Measurements from ENCODE around the gene ASB6.

The ASB6 gene

GRCh38 chr9:129609486-129610212 is 32.3 kb downstream of the ASB6 start:
- H3K4me1 ChIP-seq = peaks cover 20% of the 10 kb centered on the region
- no peaks in the 10 kb centered on the region for H3K27me3 ChIP-seq
- no peak overlapping the region for H3K4me3 ChIP-seq (ENCODE audit: low read depth, low read length)
- DNase-seq = no peak
- no peaks in the 10 kb centered on the region for H3K9me3 ChIP-seq
- TF ChIP-seq, protein P1, sequence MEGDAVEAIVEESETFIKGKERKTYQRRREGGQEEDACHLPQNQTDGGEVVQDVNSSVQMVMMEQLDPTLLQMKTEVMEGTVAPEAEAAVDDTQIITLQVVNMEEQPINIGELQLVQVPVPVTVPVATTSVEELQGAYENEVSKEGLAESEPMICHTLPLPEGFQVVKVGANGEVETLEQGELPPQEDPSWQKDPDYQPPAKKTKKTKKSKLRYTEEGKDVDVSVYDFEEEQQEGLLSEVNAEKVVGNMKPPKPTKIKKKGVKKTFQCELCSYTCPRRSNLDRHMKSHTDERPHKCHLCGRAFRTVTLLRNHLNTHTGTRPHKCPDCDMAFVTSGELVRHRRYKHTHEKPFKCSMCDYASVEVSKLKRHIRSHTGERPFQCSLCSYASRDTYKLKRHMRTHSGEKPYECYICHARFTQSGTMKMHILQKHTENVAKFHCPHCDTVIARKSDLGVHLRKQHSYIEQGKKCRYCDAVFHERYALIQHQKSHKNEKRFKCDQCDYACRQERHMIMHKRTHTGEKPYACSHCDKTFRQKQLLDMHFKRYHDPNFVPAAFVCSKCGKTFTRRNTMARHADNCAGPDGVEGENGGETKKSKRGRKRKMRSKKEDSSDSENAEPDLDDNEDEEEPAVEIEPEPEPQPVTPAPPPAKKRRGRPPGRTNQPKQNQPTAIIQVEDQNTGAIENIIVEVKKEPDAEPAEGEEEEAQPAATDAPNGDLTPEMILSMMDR (IDR thresholded peaks at IDR 0.05; ENCODE audit: low read depth, low read length) = no peak
- H3K36me3 ChIP-seq = no peaks in the 10 kb centered on the region

DNA sequence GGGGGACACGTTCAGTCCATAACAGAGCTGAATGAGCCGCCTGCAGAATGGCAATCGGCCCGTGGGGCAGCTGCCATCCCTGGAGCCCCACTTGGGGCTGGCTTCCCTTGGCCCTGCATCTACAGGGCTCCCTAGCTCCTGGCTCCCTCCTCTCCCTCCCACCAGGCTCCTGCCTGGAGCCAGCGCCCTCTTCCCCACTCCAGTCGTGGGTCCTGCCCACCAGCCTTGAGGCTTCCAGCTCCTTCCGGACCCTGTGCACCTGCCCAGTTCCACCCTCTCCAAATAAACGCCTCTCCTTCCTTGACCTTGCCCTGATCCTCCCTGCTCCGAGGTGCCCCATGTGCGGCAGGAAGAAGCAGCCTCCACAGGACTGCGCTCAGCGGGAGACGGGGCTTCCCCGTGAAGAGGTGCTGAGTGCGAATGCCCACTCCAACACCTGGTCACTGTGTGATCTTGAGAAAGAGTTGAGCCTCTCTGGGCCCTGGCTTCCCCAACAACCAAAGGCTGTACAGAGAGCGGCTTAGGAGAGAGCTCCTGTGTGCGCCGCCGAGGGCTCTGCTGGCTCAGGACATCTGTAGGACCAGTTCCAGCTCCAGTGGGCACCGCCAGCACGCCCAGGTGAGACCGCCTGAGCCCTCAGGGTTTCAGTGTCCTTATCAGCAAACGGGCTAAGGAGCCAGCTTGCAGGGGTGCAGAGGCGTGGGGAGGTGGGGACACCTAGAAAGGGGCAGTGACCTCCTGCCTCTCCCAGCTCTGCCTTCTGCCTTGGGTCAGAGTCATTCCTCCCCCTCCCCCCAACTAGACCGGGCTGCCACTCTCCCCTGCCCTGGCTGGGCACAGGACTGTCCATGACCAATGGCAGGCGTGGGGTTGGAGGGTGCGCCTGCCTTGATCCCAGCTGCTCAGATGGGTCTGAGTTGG is 33.1 kb downstream of the ASB6 start:
- H3K36me3 ChIP-seq = no peaks in the 10 kb centered on the region
- TF ChIP-seq, protein P1 (IDR thresholded peaks at IDR 0.05; ENCODE audit: low read depth, low read length) = no peak
- no peak for DNase-seq
- H3K27me3 ChIP-seq = no peaks in the 10 kb centered on the region
- peaks cover 20% of the 10 kb centered on the region for H3K4me1 ChIP-seq
- no peaks in the 10 kb centered on the region for H3K9me3 ChIP-seq
- H3K4me3 ChIP-seq (ENCODE audit: low read depth, low read length) = no peak overlapping the region

DNA sequence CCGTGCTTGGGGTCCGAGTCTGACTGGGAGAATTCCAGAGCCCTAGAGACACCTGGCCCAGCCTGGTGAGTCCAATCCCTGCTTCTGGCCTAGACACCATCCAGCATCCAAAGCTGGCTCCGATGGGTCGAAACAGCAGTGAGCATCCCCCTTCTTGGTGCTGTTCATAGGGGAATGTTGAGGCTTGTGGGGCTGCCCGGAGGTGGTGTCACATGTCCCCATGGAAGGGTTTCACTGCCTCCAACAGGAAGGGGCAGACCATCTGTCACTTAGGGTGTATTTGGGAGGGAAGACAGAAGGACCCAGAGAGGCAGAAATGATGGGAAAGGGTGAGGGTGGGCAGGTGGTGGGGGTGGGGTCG is 34.9 kb downstream of the ASB6 start:
- no peak overlapping the region for H3K4me3 ChIP-seq (ENCODE audit: low read depth, low read length)
- DNase-seq = no peak
- peaks cover 22% of the 10 kb centered on the region for H3K4me1 ChIP-seq

GRCh38 chr9:129606161-129607026 is 35.6 kb downstream of the ASB6 start:
- TF ChIP-seq, protein P1 (IDR thresholded peaks at IDR 0.05; ENCODE audit: low read depth, low read length) = no peak
- Histone ChIP-seq H3K4me1 (peaks cover 22% of the 10 kb centered on the region), H3K36me3 (no peaks in the 10 kb centered on the region), H3K9me3 (no peaks in the 10 kb centered on the region), H3K27me3 (no peaks in the 10 kb centered on the region), H3K4me3 (ENCODE audit: low read depth, low read length) (no peak overlapping the region)
- DNase-seq = no peak

More for the DNA sequence above, 34.9 kb downstream of the ASB6 start:
- TF ChIP-seq, protein P1 (IDR thresholded peaks at IDR 0.05; ENCODE audit: low read depth, low read length) = no peak
- H3K9me3 ChIP-seq = no peaks in the 10 kb centered on the region
- H3K36me3 ChIP-seq = no peaks in the 10 kb centered on the region
- no peaks in the 10 kb centered on the region for H3K27me3 ChIP-seq

DNA sequence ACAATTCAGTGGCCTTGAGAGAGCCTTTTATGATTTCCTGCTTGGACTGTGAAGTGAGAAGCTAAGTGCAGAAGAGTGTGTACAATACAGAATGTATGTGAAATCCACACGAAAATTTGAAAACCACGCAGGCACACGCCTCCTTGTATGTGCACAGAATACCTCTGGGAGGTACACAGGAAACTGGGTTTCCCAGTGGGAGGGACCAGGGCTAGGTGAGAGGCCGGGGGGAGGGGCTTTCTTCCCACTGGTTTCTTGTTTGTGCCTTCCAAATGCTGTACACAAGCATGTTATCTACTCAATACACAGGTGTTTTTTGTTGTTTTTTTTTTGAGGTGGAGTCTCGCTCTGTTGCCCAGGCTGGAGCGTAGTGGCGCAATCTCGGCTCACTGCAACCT is 37.2 kb downstream of the ASB6 start:
- Histone ChIP-seq H3K36me3 (no peaks in the 10 kb centered on the region), H3K4me3 (ENCODE audit: low read depth, low read length) (no peak overlapping the region), H3K27me3 (no peaks in the 10 kb centered on the region), H3K4me1 (peaks cover 17% of the 10 kb centered on the region), H3K9me3 (no peaks in the 10 kb centered on the region)
- TF ChIP-seq, protein P1 (IDR thresholded peaks at IDR 0.05; ENCODE audit: low read depth, low read length) = no peak
- DNase-seq = no peak

Measured in BE2C (cell line).